ENCODE measurements around the gene CEBPA. TPM values are rescaled to one million over a fixed set of nuclear protein-coding genes. Genes with fewer than 3 reads are reported as not detected.
"Not testable (repeated sequence)": the region's sequence is repeated elsewhere in the genome, so short reads cannot be mapped to it uniquely, and the experiment has no call there.

Gene CEBPA
- total RNA-seq, 1 experiment from 2014 or later = 10.9 TPM

- DNase-seq (ENCODE audit: low spot score) = no peak
- in situ Hi-C loops (cut with HindIII; ENCODE audit: low sequenced_read_pairs) = no loop called here
Measured at GRCh38 chr19:33329736-33330135, 27.4 kb upstream of the CEBPA start.

GRCh38 chr19:33329060-33329459 lies 26.7 kb upstream of the CEBPA start:
- in situ Hi-C loops (cut with HindIII; ENCODE audit: low sequenced_read_pairs) = no loop called here
- DNase-seq (ENCODE audit: low spot score) = no peak

GRCh38 chr19:33325920-33326319 lies 23.6 kb upstream of the CEBPA start:
- in situ Hi-C loops (cut with HindIII; ENCODE audit: low sequenced_read_pairs) = no loop called here
- DNase-seq (ENCODE audit: low spot score) = peak; percentile 92

DNA sequence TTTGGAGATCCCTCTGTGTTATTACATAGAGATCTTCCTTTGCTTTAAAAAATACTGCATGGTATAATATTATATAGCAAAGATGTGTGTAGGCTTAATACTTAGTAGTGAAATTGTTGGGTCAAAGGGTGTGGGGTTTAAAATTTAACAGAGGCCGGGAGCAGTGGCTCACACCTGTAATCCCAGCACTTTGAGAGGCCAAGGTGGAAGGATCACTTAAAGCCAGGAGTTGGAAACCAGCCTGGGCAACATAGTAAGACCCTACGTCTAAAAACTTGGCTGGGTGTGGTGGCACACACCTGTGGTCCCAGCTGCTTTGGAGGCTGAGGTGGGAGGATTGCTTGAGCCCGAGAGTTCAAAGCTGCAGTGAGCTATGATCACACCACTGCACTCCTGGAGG lies 22.3 kb upstream of the CEBPA start:
- DNase-seq (ENCODE audit: low spot score) = no peak
- in situ Hi-C loops (cut with HindIII; ENCODE audit: low sequenced_read_pairs) = no loop called here

GRCh38 chr19:33323093-33323820 lies 20.9 kb upstream of the CEBPA start:
- no peak for DNase-seq (ENCODE audit: low spot score)
- in situ Hi-C loops (cut with HindIII; ENCODE audit: low sequenced_read_pairs) = no loop called here

DNA sequence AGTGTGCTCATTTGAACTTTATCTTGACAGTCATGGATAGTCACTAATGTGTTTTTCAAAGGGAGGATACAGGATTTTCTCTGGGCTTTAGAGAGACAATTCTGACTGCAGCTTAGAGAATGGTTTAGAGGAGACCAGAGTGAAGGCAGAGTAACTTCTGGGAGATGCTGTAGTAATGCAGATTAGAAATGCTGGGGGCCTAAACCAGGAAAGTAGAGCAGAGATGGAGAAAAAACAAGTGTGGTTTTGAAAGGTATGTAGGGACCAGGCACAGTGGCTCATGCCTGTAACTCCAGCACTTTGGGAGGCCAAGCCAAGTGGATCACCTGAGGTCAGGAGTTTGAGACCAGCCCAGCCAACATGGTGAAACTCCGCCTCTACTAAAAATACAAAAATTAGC lies 18.3 kb upstream of the CEBPA start:
- no peak for DNase-seq (ENCODE audit: low spot score)

DNA sequence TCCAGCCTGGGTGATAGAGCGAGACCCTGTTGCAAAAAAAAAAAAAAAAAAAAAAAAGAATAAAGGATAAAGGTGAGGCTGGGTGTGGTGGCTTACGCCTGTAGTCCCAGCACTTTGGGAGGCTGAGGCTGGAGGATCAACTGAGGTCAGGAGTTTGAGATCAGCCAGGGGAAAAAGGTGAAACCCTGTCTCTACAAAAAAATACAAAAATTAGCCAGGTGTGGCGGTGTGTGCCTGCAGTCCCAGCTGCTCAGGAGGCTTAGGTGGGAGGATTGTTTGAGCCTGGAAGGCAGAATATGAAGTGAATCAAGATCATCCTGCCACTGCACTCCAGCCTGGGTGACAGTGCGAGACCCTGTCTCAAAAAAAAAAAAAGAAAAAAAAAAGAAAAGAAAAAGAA lies 15.7 kb upstream of the CEBPA start:
- in situ Hi-C loops (cut with HindIII; ENCODE audit: low sequenced_read_pairs); DNase-seq (ENCODE audit: low spot score): not testable (repeated sequence)

More for the DNA sequence above, 18.3 kb upstream of the CEBPA start:
- in situ Hi-C loops (cut with HindIII; ENCODE audit: low sequenced_read_pairs) = no loop called here

DNA sequence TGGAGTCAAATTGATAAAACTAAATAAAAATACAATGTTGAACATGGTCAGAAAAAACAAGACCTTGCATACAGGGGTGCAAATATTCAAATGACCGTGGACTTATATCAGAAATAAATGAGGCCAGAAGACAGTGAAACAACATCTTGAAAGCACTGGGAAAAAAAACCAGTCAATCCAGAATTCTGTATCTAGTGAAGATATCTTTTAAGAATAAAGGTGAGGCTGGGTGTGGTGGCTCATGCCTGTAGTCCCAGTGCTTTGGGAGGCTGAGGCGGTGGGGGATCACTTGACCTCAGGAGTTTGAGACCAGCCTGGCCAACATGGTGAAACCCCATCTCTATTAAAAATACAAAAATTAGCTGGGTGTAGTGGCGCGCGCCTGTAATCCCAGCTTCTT lies 15.2 kb upstream of the CEBPA start:
- DNase-seq (ENCODE audit: low spot score) = no peak
- in situ Hi-C loops (cut with HindIII; ENCODE audit: low sequenced_read_pairs) = no loop called here

- in situ Hi-C loops (cut with HindIII; ENCODE audit: low sequenced_read_pairs) = no loop called here
- no peak for DNase-seq (ENCODE audit: low spot score)
Measured at GRCh38 chr19:33316541-33317264, 14.4 kb upstream of the CEBPA start.

GRCh38 chr19:33312808-33313207 lies 10.5 kb upstream of the CEBPA start:
- DNase-seq (ENCODE audit: low spot score); in situ Hi-C loops (cut with HindIII; ENCODE audit: low sequenced_read_pairs): not testable (repeated sequence)

- in situ Hi-C loops (cut with HindIII; ENCODE audit: low sequenced_read_pairs) = no loop called here
Measured at GRCh38 chr19:33312065-33312464, 9.7 kb upstream of the CEBPA start.

GRCh38 chr19:33311326-33311682 lies 9.0 kb upstream of the CEBPA start:
- DNase-seq (ENCODE audit: low spot score) = no peak

More at GRCh38 chr19:33312065-33312464, 9.7 kb upstream of the CEBPA start:
- no peak for DNase-seq (ENCODE audit: low spot score)

GRCh38 chr19:33310606-33311325 lies 8.4 kb upstream of the CEBPA start:
- in situ Hi-C loops (cut with HindIII; ENCODE audit: low sequenced_read_pairs) = no loop called here
- DNase-seq (ENCODE audit: low spot score) = no peak

More at GRCh38 chr19:33311326-33311682, 9.0 kb upstream of the CEBPA start:
- in situ Hi-C loops (cut with HindIII; ENCODE audit: low sequenced_read_pairs) = no loop called here

DNA sequence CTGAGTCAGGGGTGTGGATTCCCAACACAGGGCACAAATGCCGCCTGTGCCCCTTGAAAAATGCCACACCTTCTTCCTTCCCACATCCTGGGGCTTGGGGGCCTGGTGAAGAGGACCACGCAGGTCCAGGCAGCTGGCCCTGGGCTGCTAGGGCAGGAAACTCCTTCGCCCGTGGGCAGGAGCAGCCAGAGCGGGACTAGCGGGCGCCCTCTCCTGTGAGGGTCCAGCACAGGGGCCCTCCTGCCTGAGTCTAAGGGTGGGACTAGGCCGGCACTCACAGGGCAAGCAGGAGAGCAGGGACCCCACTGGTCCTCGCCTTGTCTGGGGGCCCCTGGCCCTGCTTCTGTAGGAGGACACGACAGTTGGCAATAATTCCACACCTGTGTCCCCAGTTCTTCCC lies 7.5 kb upstream of the CEBPA start:
- DNase-seq (ENCODE audit: low spot score) = no peak
- in situ Hi-C loops (cut with HindIII; ENCODE audit: low sequenced_read_pairs) = no loop called here

DNA sequence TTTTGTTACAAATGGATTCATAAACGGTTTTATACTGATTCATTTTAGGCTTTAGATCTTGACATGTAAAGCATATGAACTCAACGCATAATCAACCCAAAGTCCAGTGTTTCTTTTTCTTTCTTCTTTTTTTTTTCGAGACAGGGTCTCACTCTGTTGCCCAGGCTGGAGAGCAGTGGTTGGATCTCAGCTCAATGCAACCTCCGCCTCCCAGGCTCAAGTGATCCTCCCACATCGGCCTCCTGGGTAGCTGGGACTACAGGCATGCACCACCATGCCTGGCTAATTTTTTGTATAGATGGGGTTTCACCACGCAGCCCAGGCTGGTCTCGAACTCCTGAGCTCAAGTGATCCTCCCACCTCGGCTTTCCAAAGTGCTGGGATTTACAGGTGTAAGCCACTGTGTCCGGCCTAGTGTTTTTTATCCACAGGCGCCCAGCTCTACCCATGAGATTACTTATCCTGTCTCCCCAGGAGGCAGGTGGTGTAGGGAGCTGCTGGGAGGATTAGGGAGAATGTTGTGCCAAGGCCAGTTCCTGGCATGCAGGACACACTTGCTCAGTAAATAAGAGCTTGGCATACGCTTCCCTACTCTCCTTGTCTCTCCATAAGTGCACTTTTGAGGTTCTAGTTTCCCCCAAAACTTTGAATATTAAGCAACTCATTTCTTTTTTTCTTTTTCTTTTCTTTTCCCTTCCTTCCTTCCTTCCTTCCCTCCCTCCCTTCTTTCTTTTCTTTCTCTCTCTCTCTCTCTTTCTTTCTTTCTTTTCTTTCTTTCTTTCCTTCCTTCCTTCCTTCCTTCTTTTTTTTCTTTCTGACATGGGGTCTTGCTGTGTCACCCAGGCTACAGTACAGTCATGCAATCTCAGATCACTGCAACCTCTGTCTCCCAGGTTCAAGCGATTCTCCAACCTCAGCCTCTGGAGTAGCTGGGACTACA lies 4.8 kb upstream of the CEBPA start:
- in situ Hi-C loops (cut with HindIII; ENCODE audit: low sequenced_read_pairs) = no loop called here
- DNase-seq (ENCODE audit: low spot score) = no peak

GRCh38 chr19:33306191-33306590 lies 3.9 kb upstream of the CEBPA start:
- no peak for DNase-seq (ENCODE audit: low spot score)
- in situ Hi-C loops (cut with HindIII; ENCODE audit: low sequenced_read_pairs) = no loop called here

- DNase-seq (ENCODE audit: low spot score) = no peak
- in situ Hi-C loops (cut with HindIII; ENCODE audit: low sequenced_read_pairs) = no loop called here
Measured at GRCh38 chr19:33304760-33305647, 2.7 kb upstream of the CEBPA start.

DNA sequence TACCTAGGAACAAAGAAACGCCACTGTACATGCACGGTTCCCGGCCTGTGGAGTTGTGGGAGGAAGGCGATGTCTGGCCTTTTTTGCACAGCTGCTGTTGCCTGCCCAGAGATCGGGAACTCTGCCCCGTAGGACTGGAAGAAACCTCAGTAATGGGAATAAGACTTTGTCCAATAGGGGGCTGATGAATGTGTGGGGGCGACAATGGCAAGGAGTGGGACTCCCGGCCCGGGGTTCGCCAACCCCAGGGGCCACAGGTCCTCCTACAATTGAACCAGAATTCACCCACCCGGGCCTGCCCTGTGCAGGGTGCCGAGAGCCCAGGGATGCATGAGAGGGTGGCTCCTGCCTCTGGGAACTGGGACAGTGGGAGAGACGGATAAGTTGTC lies 2.0 kb upstream of the CEBPA start:
- no peak for DNase-seq (ENCODE audit: low spot score)
- in situ Hi-C loops (cut with HindIII; ENCODE audit: low sequenced_read_pairs) = no loop called here
